RWPE1 (cell line): ENCODE measurements around the gene ACSL5.

ENCODE experiments used
- CTCF ChIA-PET: fragments of 350-600 bp; sonication (Branson Sonifier 250); formaldehyde crosslinking; extraction: SDS; loops from one replicate; lab custom pipeline; 2021; lab: Yijun Ruan, JAX
- POLR2A ChIA-PET: fragments of 400-600 bp; formaldehyde crosslinking; extraction: SDS; loops from one replicate; lab custom pipeline; 2020; ENCODE audit warnings: antibody characterized with exemption; ENCODE audit not compliant: low non-redundant PET; lab: Yijun Ruan, JAX
- DNase-seq: peaks from one replicate; pipeline ENCODE4 v3.0.0; 2012; ENCODE audit warnings: low spot score
- H3K27ac ChIP-seq: fragments of 450-650 bp; 2 replicates; pipeline ENCODE4 v1.5.1; 2017
- CTCF ChIP-seq: fragments of 450-650 bp; conservative IDR thresholded peaks from 2 replicates; pipeline ENCODE4 v1.5.1; 2017; ENCODE audit warnings: low read depth, mild to moderate bottlenecking

The ACSL5 gene

GRCh38 chr10:112424651-112425050 lies 50.7 kb downstream of the ACSL5 start:
- H3K27ac ChIP-seq, result no peak overlapping the region
- DNase-seq, result no peak
- no peak for TF ChIP-seq CTCF
- ChIA-PET CTCF (interaction anchor here (0.5 to 0.6 kb wide), 2 partner anchors 672 to 702 kb away, joined by 3 read pairs; no protein-coding TSS in a partner anchor), POLR2A (no interaction called here)

GRCh38 chr10:112426111-112426510 lies 52.2 kb downstream of the ACSL5 start:
- ChIA-PET CTCF (interaction anchor here (0.7 kb wide), 1 partner anchor 9 kb away, joined by 3 read pairs; no protein-coding TSS in a partner anchor), POLR2A (interaction anchor here (0.7 kb wide), 1 partner anchor 265 kb away, joined by 3 read pairs; no protein-coding TSS in a partner anchor)
- DNase-seq, result no peak
- TF ChIP-seq CTCF, result no peak
- H3K27ac ChIP-seq, result no peak overlapping the region

GRCh38 chr10:112429147-112429546 lies 55.2 kb downstream of the ACSL5 start:
- ChIA-PET CTCF (interaction anchor here (0.6 kb wide), 1 partner anchor 11 kb away, joined by 3 read pairs; no protein-coding TSS in a partner anchor), POLR2A (no interaction called here)
- H3K27ac ChIP-seq, result no peak overlapping the region
- no peak for DNase-seq
- no peak for TF ChIP-seq CTCF

- ChIA-PET POLR2A (no interaction called here), CTCF (interaction anchor here (0.6 kb wide), 2 partner anchors 11 to 1978 kb away, joined by 3 read pairs; no protein-coding TSS in a partner anchor)
- no peak for DNase-seq
- no peak overlapping the region for H3K27ac ChIP-seq
- no peak for TF ChIP-seq CTCF
These were observed 55.8 kb downstream of the ACSL5 start for GRCh38 chr10:112429654-112430230.

GRCh38 chr10:112433136-112433535 lies 59.2 kb downstream of the ACSL5 start:
- CTCF ChIA-PET, result no interaction called here

More at GRCh38 chr10:112433136-112433535, 59.2 kb downstream of the ACSL5 start:
- TF ChIP-seq CTCF, result no peak
- POLR2A ChIA-PET, result no interaction called here
- H3K27ac ChIP-seq, result no peak overlapping the region
- no peak for DNase-seq
